GM18519 (cell line): ENCODE measurements around the gene SLC38A3.

Experiments
- ATAC-seq: cut with Tn5 transposase; IDR thresholded peaks from one replicate; pipeline ENCODE4 v1.9.1; 2021; ENCODE audit warnings: mild to moderate bottlenecking, moderate library complexity; ENCODE audit not compliant: unreplicated experiment, low FRiP score

Gene SLC38A3

GRCh38 chr3:50190936-50191660, 14.0 kb upstream of the SLC38A3 start, which contains the start of gene GNAT1:
Gene GNAT1, plus strand, starts transcription at chr3:50191610. Its CDS starts 116 bp downstream, at chr3:50191726.
- ATAC-seq, result no peak

GRCh38 chr3:50192124-50192523, 12.9 kb upstream of the SLC38A3 start:
- no peak for ATAC-seq

- no peak for ATAC-seq
Measured at GRCh38 chr3:50192689-50193141, 12.4 kb upstream of the SLC38A3 start.

- no peak for ATAC-seq
Measured at GRCh38 chr3:50193286-50193685, 11.8 kb upstream of the SLC38A3 start.

GRCh38 chr3:50193746-50194127, 11.3 kb upstream of the SLC38A3 start:
- ATAC-seq, result no peak

GRCh38 chr3:50194128-50194902, 10.8 kb upstream of the SLC38A3 start:
- ATAC-seq, result no peak

GRCh38 chr3:50194903-50195500, 10.1 kb upstream of the SLC38A3 start:
- ATAC-seq, result no peak

- ATAC-seq, result no peak
Measured at GRCh38 chr3:50195501-50196252, 9.4 kb upstream of the SLC38A3 start.

GRCh38 chr3:50196253-50196801, 8.7 kb upstream of the SLC38A3 start:
- no peak for ATAC-seq

GRCh38 chr3:50201573-50202315, 3.3 kb upstream of the SLC38A3 start:
- ATAC-seq, result no peak

- ATAC-seq, result no peak
Measured at GRCh38 chr3:50202353-50203112, 2.5 kb upstream of the SLC38A3 start.

- ATAC-seq, result no peak
Measured at GRCh38 chr3:50203113-50203808, 1.8 kb upstream of the SLC38A3 start.

GRCh38 chr3:50203809-50204803, 965 bp upstream of the SLC38A3 start:
- ATAC-seq, result no peak

GRCh38 chr3:50205413-50206276, 574 bp downstream of the SLC38A3 start:
- no peak for ATAC-seq

- ATAC-seq, result no peak
Measured at GRCh38 chr3:50207359-50208042, 2.4 kb downstream of the SLC38A3 start.
